Measurements from ENCODE around the gene CBFA2T3.

The CBFA2T3 gene

DNA sequence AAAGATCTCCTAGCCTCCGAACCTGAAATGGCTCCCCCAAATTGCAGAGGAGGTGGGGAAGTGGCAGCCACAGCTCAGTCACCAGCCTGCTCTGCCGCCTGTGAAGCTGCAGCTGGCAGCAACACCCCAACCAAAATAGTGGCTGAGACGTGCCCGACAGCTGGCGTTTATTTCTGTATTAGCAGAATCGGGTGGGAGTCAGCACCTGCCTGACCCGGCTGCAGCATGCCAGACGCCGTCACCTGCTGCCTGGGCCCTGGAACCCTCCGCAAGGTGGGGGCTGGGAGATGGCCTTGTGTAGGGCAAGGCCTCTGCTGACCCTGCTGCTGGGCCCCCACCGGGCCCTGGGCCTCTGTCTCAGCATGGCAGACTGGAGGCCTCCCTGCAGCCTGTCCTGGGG is 93.1 kb downstream of the CBFA2T3 start:
- no peak overlapping the region for H3K23ac ChIP-seq (ENCODE audit: low read length in 2 of 2)
- H3K27ac ChIP-seq (ENCODE audit: low read length, poor library complexity, severe bottlenecking), result no peak overlapping the region
- no peak overlapping the region for H3K4me3 ChIP-seq (ENCODE audit: insufficient read depth in 1 of 2, low read depth in 1 of 2, low read length in 2 of 2)
- H3K9ac ChIP-seq (ENCODE audit: low read length), result no peak overlapping the region
- DNase-seq, result no peak
- H3K79me1 ChIP-seq (replicated peaks; ENCODE audit: low read length, poor library complexity, severe bottlenecking), result no peaks in the 10 kb centered on the region
- no peak overlapping the region for H3K4me2 ChIP-seq (ENCODE audit: low read length, poor library complexity, severe bottlenecking)
- H3K18ac ChIP-seq (ENCODE audit: low read depth in 1 of 2, low read length in 2 of 2), result no peak overlapping the region
- H3K14ac ChIP-seq (ENCODE audit: low read length in 2 of 2), result no peak overlapping the region
- H4K91ac ChIP-seq (ENCODE audit: low read length), result no peak overlapping the region
- H2AK5ac ChIP-seq (ENCODE audit: low read length, severe bottlenecking), result no peak overlapping the region
- no peak overlapping the region for H2BK12ac ChIP-seq (ENCODE audit: low read length in 2 of 2)
- H3K27me3 ChIP-seq (ENCODE audit: control insufficient read depth in 1 of 2, insufficient read depth in 1 of 2, low read length in 2 of 2), result peaks cover 15 to 31% of the 10 kb centered on the region in 2 experiments
- no peak overlapping the region for H2BK15ac ChIP-seq (ENCODE audit: low read depth, poor library complexity, severe bottlenecking)
- H2BK5ac ChIP-seq (ENCODE audit: low read depth, low read length, poor library complexity, severe bottlenecking), result no peak overlapping the region
- peaks cover 12% of the 10 kb centered on the region for H3K4me1 ChIP-seq (ENCODE audit: control insufficient read depth, insufficient read depth, low read depth, low read length)
- no peak overlapping the region for H3K4ac ChIP-seq (ENCODE audit: low read depth in 1 of 2, low read length in 2 of 2)
- 97% methylated on average over 11 of the region's 11 CpGs for WGBS
- H3K36me3 ChIP-seq (ENCODE audit: control insufficient read depth in 1 of 2, insufficient read depth in 2 of 2, low read depth in 1 of 2, low read length in 2 of 2), result no peaks in the 10 kb centered on the region
- H2BK120ac ChIP-seq (ENCODE audit: low read depth, low read length), result no peak overlapping the region
- H3K9me3 ChIP-seq (ENCODE audit: control insufficient read depth, low read length), result no peaks in the 10 kb centered on the region
- H4K8ac ChIP-seq (ENCODE audit: low read length), result no peak overlapping the region
- H2AFZ ChIP-seq (ENCODE audit: low read depth, low read length), result no peak overlapping the region

DNA sequence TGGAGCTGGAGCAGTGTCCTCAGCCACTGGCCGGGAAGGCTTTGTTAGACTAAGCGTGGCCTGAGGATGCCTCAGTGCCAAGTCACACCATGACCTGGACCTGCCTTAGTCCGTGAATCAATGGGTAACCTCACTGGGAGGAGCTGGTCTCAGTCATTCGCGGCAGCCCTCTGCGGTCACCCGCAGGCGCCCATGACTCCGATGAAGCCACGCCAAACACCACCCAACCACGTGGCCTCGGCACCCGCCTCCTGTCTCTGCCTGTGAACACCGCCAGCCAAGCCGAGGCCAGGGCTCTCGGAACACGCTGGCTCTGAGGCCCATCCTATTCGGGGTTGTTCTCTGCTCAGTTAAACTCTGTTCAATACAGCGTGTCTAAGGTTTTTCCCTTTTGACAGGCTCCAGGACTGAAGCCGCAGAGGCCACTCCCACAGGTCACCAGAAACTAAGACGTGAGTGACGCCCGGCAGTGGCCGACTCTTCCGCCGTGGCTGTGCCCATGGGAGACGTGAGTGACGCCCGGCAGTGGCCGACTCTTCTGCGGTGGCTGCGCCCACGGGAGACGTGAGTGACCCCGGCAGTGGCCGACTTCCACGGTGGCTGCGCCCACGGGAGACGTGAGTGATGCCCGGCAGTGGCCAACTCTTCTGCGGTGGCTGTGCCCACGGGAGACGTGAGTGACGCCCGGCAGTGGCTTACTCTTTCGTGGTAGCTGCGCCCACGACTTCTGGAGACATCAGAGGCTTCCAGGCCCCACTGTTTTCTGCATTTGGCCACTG is 93.7 kb downstream of the CBFA2T3 start:
- Histone ChIP-seq H3K4me3 (ENCODE audit: insufficient read depth in 1 of 2, low read depth in 1 of 2, low read length in 2 of 2) (no peak overlapping the region), H2AK5ac (ENCODE audit: low read length, severe bottlenecking) (no peak overlapping the region), H3K14ac (ENCODE audit: low read length in 2 of 2) (no peak overlapping the region), H2BK12ac (ENCODE audit: low read length in 2 of 2) (no peak overlapping the region), H3K9me3 (ENCODE audit: control insufficient read depth, low read length) (no peaks in the 10 kb centered on the region), H3K4ac (ENCODE audit: low read depth in 1 of 2, low read length in 2 of 2) (no peak overlapping the region), H3K4me2 (ENCODE audit: low read length, poor library complexity, severe bottlenecking) (no peak overlapping the region), H3K4me1 (ENCODE audit: control insufficient read depth, insufficient read depth, low read depth, low read length) (peaks cover 12% of the 10 kb centered on the region), H3K27me3 (ENCODE audit: control insufficient read depth in 1 of 2, insufficient read depth in 1 of 2, low read length in 2 of 2) (peaks cover 15 to 35% of the 10 kb centered on the region in 2 experiments), H3K18ac (ENCODE audit: low read depth in 1 of 2, low read length in 2 of 2) (no peak overlapping the region), H2BK15ac (ENCODE audit: low read depth, poor library complexity, severe bottlenecking) (no peak overlapping the region), H2BK5ac (ENCODE audit: low read depth, low read length, poor library complexity, severe bottlenecking) (no peak overlapping the region), H3K23ac (ENCODE audit: low read length in 2 of 2) (no peak overlapping the region), H3K36me3 (ENCODE audit: control insufficient read depth in 1 of 2, insufficient read depth in 2 of 2, low read depth in 1 of 2, low read length in 2 of 2) (no peaks in the 10 kb centered on the region), H2AFZ (ENCODE audit: low read depth, low read length) (no peak overlapping the region), H3K27ac (ENCODE audit: low read length, poor library complexity, severe bottlenecking) (no peak overlapping the region), H4K91ac (ENCODE audit: low read length) (no peak overlapping the region), H3K79me1 (replicated peaks; ENCODE audit: low read length, poor library complexity, severe bottlenecking) (no peaks in the 10 kb centered on the region), H2BK120ac (ENCODE audit: low read depth, low read length) (no peak overlapping the region), H4K8ac (ENCODE audit: low read length) (no peak overlapping the region), H3K9ac (ENCODE audit: low read length) (no peak overlapping the region)
- 96% methylated on average over 49 of the region's 49 CpGs for WGBS
- DNase-seq, result no peak

DNA sequence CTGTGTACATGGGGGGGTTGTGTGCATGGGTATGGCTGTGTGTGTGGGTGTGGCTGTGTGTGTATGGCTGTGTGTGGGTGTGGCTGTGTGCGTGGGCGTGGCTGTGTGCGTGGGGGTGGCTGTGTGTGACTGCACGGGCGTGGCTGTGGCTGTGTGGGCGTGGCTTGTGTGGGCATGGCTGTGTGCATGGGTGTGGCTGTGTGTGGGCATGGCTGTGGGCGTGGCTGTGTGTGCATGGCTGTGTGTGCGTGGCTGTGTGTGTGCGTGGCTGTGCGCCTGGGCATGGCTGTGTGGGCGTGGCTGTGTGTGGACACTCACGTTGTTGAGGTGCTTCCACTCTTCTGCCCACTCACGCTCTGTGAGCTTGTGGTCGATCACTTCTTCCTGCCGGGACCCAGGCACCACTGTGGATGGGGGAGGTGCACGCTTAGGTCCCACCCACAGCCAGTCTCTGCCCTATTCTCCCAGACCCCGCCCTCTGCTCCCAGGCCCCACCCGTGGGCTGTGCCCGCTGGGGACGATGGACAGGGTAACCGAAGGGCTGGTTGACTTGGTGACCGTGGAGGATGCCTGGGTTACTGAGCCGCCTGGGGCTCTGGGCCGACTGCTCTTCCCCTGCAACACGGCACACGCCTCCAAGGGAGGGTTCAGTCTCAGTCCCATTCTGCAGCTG is 94.5 kb downstream of the CBFA2T3 start:
- Histone ChIP-seq H2AK5ac (ENCODE audit: low read length, severe bottlenecking) (no peak overlapping the region), H2AFZ (ENCODE audit: low read depth, low read length) (no peak overlapping the region), H3K4me3 (ENCODE audit: insufficient read depth in 1 of 2, low read depth in 1 of 2, low read length in 2 of 2) (peak overlapping the region in 1 of 2 experiments; percentile 2), H4K91ac (ENCODE audit: low read length) (no peak overlapping the region), H3K18ac (ENCODE audit: low read depth in 1 of 2, low read length in 2 of 2) (no peak overlapping the region), H3K36me3 (ENCODE audit: control insufficient read depth in 1 of 2, insufficient read depth in 2 of 2, low read depth in 1 of 2, low read length in 2 of 2) (no peaks in the 10 kb centered on the region), H3K9ac (ENCODE audit: low read length) (no peak overlapping the region), H3K27ac (ENCODE audit: low read length, poor library complexity, severe bottlenecking) (no peak overlapping the region), H3K14ac (ENCODE audit: low read length in 2 of 2) (peak overlapping the region in 1 of 2 experiments; percentile 21), H3K23ac (ENCODE audit: low read length in 2 of 2) (no peak overlapping the region), H3K9me3 (ENCODE audit: control insufficient read depth, low read length) (no peaks in the 10 kb centered on the region), H3K4ac (ENCODE audit: low read depth in 1 of 2, low read length in 2 of 2) (no peak overlapping the region), H3K27me3 (ENCODE audit: control insufficient read depth in 1 of 2, insufficient read depth in 1 of 2, low read length in 2 of 2) (peaks cover 15 to 42% of the 10 kb centered on the region in 2 experiments), H2BK12ac (ENCODE audit: low read length in 2 of 2) (no peak overlapping the region), H3K4me1 (ENCODE audit: control insufficient read depth, insufficient read depth, low read depth, low read length) (peaks cover 12% of the 10 kb centered on the region), H3K4me2 (ENCODE audit: low read length, poor library complexity, severe bottlenecking) (no peak overlapping the region), H2BK15ac (ENCODE audit: low read depth, poor library complexity, severe bottlenecking) (no peak overlapping the region), H2BK120ac (ENCODE audit: low read depth, low read length) (no peak overlapping the region), H3K79me1 (replicated peaks; ENCODE audit: low read length, poor library complexity, severe bottlenecking) (no peaks in the 10 kb centered on the region), H4K8ac (ENCODE audit: low read length) (peak overlapping the region; percentile 28), H2BK5ac (ENCODE audit: low read depth, low read length, poor library complexity, severe bottlenecking) (no peak overlapping the region)
- 96% methylated on average over 25 of the region's 26 CpGs for WGBS
- no peak for DNase-seq

DNA sequence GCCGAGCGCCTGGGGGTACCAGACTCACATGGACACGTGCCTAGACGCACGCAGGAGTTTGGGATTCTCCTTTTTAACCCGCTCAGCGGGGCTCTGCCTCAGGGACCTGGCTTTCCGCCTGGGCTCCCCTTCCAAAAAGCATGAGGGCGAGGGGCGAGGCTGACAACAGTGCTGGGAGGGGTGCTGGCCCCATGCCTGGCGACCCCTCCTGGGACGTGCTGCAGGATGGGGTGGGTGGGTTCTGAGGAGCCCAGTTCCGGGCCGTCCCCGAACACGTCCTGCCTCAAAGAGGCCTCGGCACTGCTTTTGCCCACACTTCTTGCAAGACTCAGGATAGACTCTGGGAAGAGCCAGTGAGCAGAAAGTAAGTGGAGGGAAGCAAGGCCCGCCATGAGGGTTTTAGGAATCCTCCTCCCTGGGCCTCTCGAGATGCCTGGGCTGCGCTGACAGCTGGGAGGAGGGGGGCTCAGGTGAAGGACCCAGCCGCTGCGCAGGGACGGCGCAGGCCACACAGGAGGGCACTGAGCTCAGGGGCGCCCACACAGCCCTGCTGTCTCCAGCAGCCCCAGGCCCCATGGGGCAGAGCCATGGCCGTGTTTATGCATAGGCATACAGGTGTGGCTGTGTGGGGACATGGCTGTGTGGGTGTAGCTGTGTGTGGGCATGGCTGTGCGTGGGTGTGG is 95.2 kb downstream of the CBFA2T3 start:
- Histone ChIP-seq H3K79me1 (replicated peaks; ENCODE audit: low read length, poor library complexity, severe bottlenecking) (no peaks in the 10 kb centered on the region), H2BK5ac (ENCODE audit: low read depth, low read length, poor library complexity, severe bottlenecking) (no peak overlapping the region), H4K8ac (ENCODE audit: low read length) (no peak overlapping the region), H3K27me3 (ENCODE audit: control insufficient read depth in 1 of 2, insufficient read depth in 1 of 2, low read length in 2 of 2) (peaks cover 15 to 42% of the 10 kb centered on the region in 2 experiments), H2AFZ (ENCODE audit: low read depth, low read length) (no peak overlapping the region), H4K91ac (ENCODE audit: low read length) (no peak overlapping the region), H3K9me3 (ENCODE audit: control insufficient read depth, low read length) (no peaks in the 10 kb centered on the region), H2AK5ac (ENCODE audit: low read length, severe bottlenecking) (no peak overlapping the region), H3K9ac (ENCODE audit: low read length) (no peak overlapping the region), H3K27ac (ENCODE audit: low read length, poor library complexity, severe bottlenecking) (no peak overlapping the region), H3K4me1 (ENCODE audit: control insufficient read depth, insufficient read depth, low read depth, low read length) (peaks cover 12% of the 10 kb centered on the region), H3K23ac (ENCODE audit: low read length in 2 of 2) (no peak overlapping the region), H2BK12ac (ENCODE audit: low read length in 2 of 2) (no peak overlapping the region), H2BK15ac (ENCODE audit: low read depth, poor library complexity, severe bottlenecking) (no peak overlapping the region), H2BK120ac (ENCODE audit: low read depth, low read length) (no peak overlapping the region), H3K4me3 (ENCODE audit: insufficient read depth in 1 of 2, low read depth in 1 of 2, low read length in 2 of 2) (no peak overlapping the region), H3K4ac (ENCODE audit: low read depth in 1 of 2, low read length in 2 of 2) (no peak overlapping the region), H3K14ac (ENCODE audit: low read length in 2 of 2) (no peak overlapping the region), H3K18ac (ENCODE audit: low read depth in 1 of 2, low read length in 2 of 2) (no peak overlapping the region), H3K4me2 (ENCODE audit: low read length, poor library complexity, severe bottlenecking) (no peak overlapping the region), H3K36me3 (ENCODE audit: control insufficient read depth in 1 of 2, insufficient read depth in 2 of 2, low read depth in 1 of 2, low read length in 2 of 2) (no peaks in the 10 kb centered on the region)
- WGBS, result 88% methylated on average over 27 of the region's 27 CpGs
- DNase-seq, result no peak

Measured in mesenchymal stem cell (in vitro differentiated cells and primary cell).